ENCODE data around the gene BIRC5.
"Not testable (repeated sequence)": the region's sequence is repeated elsewhere in the genome, so short reads cannot be mapped to it uniquely, and the experiment has no call there.

BIRC5 gene

DNA sequence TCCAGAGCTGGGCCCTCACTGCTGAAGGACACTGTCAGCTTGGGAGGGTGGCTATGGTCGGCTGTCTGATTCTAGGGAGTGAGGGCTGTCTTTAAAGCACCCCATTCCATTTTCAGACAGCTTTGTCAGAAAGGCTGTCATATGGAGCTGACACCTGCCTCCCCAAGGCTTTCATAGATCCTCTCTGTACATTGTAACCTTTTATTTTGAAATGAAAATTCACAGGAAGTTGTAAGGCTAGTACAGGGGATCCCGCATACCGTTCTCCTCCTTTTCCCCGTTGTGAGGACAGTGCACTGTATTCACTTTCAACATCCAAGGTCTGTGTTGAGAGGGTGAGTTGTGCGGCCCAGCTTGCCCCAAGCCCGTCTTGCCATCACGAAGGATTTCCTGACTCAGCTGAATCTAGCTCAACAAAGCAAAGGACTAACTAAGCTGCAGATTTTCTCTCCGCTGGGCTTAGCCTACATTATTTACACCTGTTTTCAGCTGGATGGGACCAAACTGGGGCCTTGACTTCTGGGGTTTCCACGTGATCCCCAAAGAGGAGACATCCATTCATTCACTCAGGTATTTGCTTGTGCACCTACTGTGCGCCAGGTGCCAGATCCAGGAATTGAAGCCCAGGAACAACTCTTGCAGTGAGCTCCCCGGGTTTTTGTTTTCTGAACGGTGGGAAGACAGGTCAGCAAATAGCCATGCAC, 12.2 kb downstream of the BIRC5 start:
- no peak for DNase-seq

DNA sequence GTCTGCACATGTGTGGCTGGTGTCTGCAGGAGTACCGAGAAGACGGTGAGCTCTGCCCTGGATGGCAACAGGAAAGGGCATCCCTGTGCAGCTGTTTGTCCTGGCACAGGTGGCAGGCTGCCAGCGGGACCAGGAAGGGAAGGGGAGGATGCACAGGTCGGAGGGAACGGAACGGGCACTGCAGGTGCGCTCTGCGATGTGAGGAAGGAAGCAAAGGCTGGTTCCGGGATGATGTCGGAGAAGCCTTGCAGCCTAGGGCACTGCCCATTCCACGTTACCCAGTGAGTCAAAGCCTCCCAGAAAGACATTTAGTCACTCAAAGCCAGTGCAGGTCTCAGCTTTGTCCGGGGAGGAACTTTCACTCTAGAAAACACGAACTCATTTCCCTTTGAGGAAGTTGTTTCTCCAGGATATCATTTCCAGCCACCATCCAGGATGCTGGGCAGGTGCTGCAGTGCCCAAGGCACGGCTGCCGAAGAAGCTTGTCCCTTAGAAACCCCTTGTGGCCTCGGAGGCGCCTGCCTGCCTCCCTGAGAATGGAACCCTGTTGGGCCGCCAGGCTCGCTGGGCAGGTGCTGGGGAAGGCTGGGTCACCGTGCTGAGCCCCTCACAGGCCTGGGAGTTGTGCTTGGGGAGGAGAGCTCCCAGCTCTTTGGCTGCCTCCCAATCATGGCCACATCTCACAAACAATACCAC, 12.9 kb downstream of the BIRC5 start:
- no peak for DNase-seq

DNA sequence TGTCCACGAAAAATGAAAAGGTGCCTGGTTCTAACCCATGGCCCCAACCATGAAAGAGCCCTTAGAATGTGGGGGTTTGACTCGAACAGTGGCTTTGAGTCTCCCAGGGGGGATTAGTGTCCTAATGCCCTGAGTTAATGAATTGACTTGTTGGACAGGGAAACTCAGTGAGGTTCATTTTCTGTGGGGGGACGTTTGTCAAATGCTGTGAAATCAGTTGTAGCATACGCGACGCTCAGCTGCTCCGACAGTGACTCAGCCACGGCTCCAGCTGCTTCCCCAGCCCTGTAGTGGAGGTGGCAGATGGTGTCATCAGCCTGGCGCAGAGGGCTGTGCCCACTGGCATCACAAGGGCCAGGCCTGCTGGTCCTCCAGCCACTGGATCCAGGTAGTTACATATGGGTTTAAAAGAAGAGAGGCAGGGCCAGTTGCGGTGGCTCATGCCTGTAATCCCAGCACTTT, 13.4 kb downstream of the BIRC5 start:
- DNase-seq, result peak; percentile 24

DNA sequence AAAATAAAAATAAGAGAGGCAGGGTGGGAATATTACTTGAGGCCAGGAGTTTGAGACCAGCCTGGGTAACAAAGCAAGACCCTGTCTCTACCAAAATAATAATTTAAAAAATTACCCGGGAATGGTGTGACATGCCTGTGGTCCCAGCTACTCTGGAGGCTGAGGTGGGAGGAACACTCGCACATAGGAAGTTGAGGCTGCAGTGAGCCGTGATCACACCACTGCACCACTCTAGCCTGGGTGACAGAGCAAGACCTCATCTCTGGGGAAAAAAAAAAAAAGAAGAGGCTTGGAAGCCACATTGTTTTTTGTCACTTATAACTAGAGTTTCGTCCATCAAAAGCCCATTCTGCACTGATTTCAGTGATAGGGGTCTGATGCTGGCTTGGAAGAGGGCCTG, 14.1 kb downstream of the BIRC5 start:
- DNase-seq, result no peak

DNA sequence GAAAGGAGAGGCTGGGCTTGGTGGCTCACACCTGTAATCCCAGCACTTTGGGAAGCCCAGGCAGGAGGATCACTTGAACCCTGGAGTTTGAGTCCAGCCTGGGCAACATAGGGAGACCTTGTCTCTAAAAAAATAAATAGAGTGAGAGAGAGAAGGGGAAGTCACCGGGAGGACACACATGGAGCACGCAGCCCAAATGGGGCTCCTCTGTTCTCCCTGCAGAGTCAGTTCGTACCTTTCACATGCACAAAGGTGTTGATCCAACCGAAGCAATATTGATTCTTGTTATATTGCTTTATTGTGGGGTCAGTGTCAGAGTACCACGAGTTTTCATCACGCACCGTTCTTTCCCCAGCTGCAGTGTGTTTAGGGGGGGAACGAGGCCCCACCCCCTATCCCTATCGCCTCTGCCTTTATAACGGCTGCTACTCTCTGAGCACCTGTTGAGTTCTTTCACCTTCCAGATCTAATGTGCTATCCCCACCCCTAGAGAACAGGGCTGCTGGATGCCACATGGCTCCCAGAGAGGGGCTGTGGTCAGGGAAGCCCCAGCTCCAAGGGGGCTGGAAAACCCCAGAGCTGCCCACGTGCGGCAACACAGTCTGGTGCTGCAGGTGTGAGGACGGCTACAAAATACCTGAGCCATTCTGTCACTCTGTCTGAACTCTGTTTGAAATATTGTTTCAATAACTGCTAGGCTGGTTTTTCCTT, 16.4 kb downstream of the BIRC5 start:
- no peak for DNase-seq

DNA sequence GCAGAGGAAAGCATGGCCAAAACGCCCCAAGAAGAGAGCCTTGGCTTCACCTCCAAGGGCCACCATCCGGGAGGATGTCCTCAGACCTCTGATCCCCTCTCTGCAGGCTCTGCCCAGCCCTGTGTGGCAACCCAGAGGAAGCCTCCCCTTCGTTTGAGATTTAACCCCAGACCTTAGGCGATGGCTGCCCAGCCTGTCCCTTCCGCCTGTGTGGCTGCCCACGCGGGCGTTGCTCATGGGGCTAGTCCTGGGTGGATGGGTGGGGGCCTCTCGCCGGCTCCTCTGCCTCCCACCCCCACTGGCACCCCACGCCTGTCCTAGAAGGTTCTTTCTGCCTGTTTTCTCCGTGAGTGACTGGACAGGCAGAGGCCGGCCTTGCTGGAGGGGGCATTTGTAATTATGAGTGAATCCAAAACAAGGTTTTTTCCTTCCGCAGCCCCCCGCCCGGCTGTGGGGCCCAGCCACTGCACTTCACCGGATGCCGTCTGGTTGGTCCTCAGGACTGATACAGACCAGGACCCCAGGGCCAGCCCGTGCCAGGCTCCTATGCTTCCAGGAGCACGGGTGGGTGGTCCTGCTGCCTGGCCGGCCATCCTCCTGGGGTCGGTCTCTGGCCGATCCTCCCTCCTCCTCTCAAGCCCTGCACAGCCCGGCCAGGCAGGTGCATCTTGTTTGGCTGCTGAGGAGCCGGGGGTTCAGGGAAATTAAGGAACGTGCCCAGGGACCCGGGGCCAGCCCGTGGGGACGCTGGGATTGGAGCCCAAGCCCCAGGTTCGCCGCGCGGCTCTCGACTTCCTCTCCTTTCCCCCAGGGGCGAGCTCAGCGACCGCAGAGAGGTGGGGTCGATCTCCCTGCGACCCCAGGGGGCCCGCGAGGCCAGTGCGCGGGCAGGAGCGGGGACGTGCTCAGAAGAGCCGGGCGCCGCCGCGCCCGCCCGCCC, 17.2 kb downstream of the BIRC5 start, which contains the start of gene TMEM235:
Gene TMEM235 (plus strand): TSS at position 636 of the 940 bp plus-strand sequence. CDS start 393 bp downstream, outside the sequence.
- no peak for DNase-seq

DNA sequence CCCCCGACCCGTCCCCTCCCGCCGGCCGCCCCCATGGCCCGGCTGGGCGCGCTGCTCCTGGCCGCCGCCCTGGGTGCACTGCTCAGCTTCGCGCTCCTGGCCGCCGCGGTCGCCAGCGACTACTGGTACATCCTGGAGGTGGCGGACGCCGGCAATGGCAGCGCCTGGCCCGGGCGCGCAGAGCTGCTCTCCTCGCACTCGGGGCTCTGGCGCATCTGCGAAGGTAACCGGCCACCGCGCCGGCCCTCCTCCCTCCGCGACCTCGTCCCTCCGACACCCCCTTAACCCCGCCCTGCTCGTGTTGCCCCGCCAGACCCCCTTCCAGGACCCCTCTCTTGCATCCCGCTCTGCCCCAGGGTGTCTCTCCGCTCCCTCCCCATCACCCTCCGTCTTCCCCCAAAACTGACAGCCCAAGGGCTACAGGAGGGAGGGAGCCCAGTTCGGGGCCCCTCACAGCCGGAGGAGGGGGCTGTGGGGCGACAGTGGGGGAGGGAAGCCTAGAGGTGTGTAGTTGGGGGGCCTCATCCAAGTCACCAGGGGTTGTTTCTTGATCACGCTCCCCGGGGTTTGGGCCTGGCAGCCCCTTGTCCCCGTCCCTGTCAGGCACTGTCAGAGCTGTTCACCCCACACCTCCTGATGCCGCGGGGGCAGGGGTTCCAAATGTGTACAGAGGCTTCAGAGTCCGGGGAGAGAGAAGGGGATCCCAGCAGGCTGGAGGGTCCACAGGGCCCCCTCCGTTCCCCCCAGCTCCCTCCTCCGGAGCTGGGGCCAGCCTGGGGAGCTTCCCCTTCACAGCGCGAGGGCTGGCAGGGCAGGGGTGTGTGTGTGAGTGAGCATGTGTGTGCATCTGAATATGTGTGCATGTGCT, 18.2 kb downstream of the BIRC5 start:
- DNase-seq, result no peak

DNA sequence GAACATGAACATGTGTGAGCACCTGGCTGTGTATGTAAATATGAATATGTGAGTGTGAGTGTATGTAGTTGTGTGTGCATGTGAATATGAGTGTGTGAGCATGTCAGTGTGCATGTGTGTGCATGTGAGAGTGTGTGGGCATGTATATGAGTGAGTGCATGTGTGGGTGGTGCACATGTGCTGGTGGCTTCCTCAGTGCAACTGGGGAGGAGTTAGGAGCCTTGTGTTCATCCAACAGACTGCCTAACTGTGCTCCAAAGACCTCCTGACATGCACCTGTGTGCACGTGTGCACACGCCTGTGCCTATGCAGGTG, 18.8 kb downstream of the BIRC5 start:
- DNase-seq, result no peak

DNA sequence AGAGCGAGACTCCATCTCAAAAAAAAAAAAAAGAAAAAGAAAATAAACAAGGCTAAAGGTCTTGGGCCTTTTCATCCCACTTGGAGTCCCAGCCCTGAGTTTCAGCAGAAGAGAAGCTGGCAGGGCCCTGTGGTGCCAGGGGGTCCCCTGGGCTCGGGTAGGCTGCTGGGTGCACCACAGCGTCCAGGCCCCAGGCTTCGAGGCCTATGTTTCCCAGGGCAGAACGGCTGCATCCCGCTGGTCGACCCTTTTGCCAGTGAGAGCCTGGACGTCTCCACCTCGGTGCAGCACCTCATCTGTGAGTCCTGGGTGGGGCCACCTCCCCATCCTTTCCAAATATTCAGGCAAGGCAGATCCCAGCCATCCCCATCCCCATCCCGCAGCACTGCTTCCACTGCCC, 19.6 kb downstream of the BIRC5 start:
- DNase-seq, result no peak

DNA sequence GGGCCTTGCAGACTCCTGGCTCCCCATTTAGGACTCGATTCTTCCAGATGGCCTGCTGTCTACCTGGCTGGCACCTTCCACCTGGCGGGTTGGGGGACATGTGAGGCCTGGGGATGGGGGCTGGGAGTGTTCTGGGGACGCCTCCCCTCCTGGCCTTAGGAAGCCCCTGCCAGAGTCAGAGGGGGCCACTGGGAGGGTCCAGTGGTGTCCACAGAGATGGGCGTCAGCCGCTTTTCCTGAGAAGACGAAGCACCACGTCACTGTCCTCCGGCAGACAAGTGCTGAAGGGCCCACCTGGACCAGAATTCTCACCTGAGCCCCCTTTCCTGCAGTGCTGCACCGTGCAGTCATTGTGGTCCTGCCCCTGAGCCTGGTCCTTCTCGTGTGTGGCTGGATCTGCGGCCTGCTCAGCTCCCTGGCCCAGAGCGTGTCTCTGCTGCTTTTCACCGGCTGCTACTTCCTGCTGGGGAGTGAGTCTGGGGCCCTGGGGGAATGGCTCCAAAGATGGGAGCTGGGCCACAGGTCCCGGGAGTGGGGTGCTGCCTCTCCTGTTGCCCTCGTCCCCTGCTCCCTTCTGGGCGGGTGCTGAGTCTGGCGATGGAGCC, 20.3 kb downstream of the BIRC5 start:
- no peak for DNase-seq

DNA sequence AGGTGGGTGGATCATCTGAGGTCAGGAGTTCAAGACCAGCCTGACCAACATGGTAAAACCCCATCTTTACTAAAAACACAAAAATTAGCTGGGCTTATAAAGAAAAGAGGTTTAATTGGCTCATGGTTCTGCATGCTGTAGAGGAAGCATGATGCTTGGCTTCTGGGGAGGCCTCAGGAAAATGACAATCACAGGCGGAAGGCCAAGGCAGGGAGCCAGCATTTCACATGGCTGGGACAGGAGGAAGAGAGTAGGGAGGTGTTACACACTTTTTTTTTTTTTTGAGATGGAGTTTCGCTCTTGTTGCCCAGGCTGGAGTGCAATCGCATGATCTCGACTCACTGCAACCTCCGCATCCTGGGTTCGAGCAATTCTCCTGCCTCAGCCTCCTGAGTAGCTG, 21.0 kb downstream of the BIRC5 start:
- DNase-seq, result not testable (repeated sequence)

DNA sequence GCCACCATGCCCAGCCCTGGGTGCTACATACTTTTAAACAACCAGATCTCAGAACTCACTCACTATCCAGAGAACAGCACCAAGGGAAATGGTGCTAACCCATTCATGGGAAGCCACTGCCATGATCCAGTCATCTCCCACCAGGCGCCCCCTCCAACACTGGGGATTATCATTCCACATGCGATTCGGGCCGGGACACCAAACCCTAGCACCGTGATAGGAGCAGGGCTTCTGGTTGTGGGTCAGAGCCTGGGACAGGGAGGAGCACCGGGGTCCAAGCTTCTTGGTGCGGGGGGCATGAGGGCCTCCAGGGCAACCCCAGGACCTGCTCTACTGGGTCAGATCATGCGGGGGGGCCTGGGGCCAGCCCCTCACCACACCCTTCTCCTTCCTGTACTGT, 21.8 kb downstream of the BIRC5 start:
- no peak for DNase-seq

DNA sequence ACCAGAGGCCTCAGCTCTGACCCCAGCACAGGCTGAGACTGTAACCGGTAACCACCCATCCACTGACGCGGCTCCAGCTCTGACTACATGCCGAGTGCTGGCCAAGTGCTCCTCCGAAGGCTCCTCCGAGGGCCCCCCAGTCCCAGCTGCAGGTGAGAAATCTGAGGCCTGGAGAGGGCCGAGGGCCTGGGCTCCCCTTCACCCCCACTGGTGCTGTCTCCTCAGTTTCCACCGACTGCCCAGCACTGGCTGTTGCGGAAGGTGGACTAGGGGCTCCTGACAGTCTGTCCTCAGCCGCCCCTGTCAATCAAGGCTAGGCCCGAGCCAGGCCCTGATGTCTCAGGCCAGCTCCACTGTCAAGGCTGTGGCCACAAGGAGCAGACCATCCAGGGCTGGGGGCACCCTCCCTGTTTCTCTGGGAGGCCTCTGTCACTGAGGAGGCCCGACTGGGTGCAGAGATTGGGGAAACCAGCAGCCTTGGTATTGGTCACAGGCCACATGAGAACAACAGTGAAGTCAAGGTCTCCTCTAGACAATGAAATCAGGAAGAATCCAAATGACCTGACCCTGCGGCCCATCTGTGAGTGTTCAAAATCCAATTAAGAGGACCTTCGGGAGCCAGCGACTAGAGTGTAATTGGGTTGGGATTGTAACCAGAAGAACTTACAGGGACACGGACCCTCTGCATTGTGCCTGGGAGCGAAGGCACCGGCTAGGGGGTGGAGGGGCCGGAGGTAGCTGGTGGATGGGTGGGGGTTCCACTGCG, 22.5 kb downstream of the BIRC5 start:
- no peak for DNase-seq

DNA sequence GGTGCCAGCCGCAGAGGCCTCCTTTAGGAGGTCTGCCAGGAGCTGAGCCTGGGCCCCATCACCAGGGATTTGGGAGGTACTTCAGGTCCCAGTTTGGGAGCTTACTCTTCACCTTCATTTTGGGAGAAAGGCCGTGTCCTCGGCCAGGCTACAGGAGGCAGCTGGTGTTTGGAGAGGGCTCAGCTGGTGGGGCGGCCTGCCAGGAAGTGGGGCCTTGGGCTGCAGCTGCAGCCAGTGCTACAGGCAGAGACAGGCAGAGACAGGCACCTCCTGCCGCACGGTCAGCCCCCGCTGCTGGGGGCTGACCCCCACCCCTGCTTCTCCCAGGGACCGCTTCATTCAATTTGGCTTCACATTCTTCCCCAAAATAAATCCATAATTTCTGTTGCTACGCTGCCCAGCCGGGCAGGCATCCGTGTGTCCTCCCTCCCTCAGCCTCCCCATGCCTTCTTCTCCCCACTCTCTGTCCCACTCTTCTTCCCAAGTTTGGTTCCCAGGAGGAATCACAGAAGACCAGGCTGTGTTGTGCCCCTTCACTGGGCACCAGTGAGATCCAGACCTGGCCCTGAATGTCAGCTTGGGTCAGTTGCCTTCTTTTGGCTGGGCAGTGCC, 23.5 kb downstream of the BIRC5 start:
- DNase-seq, result no peak

DNA sequence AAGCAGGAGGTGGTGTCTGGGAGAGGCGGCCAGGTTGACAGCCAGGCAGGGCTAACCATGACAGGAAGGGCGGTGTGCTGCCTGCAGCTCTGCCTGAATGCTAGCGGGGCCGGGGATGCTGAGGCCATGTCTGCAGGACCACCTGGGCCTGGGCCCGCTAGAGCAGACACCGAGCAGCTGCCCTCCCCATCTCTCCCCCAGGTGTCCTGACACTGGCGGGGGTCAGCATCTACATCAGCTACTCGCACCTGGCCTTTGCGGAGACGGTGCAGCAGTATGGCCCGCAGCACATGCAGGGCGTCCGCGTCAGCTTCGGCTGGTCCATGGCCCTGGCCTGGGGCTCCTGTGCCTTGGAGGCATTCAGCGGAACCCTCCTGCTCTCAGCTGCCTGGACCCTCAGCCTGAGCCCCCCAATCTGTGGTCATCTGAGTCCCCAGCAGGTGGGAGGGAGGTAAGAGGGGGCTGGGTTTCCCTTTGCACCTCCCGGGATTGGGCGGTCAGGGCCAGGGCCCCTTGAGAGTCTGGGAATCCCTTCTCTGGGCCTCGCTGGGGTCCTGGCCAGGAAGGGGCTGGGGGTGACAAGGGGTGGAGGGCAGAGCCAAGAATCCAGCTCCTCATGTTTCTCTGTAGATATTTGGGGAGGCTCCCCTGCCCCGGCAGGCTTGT, 24.9 kb downstream of the BIRC5 start:
- no peak for DNase-seq

DNA sequence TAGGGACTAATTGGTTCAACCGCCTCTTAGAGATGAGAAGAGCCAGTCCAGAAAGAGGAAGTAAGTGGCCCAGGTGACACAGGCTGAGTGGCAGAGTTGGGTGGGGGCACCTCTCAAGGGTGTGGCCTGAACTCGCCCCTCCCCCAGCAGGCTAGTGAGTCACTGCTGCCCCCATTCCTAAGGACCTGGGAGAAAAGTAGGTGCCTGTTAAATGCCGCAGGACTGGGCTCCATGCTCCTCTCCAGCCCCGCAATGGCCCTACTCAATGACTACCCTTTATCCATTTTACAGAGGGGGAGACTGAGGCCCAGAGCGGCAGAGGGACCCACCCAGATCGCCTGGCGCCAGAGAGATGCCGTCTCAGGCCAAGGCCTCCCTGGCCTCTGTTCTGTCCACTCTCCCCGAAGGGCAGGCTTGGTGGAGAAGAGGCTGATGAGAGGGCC, 25.5 kb downstream of the BIRC5 start:
- peak; percentile 33 for DNase-seq

DNA sequence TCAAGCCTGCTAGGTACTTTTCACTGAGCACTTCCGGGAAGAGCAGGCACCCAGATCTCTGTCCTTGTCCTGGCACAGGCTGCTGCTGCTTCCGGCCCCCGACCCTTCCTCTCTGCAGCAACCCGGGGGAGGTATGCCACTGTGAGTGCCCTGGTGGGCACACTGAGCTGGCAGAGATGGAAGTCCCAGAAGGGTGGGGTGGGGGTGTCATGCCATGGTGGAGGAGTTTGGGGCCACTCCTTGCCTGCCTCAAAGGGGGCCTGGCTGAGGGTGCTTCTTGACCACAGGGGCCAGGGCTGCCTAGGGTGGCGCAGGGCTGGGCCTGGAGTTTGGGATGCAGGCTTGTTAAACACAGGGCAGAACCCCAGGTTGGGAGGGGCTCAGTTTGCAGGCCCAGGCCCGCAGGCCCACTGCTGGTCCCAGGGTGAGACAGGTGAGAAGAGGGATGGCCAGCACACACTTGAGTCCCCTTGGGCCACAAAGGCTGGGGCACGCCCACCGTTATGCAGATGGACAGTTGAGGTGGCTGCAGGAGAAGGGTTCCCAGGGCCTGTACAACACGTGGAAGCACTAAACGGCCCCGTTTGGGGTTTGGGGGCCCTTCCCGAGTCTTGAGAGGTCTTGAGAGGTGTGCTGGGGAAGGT, 26.1 kb downstream of the BIRC5 start:
- no peak for DNase-seq

DNA sequence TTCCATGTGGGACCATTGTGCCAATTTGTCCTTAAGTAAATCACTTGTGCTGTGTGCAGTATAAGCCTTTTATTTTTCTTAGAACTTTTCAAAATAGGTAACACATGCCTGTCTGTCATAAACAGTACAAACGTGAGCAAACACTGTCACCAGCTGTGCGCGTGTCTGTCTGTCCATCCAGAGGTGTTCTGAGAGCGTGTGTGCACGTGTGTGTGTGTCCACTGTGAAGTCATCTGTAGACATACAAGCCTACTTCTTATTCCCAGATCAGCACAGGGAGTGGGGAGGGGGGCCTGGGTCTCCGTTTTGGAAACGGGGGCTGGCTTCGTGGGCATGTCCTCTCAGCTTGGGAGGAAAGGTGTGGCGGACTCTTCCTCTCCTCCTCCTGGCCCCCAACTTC, 26.8 kb downstream of the BIRC5 start:
- DNase-seq, result no peak

Measured in CD4-positive, alpha-beta T cell treated with Interferon gamma for 1 hour (primary cell).